Peyer's patch (tissue), 4 donors: ENCODE results near the gene NLGN1. TPM values are rescaled to one million over a fixed set of nuclear protein-coding genes. Genes with fewer than 3 reads are reported as not detected.

Experiments
- DNase-seq, 3 donors: peaks; one replicate each; pipeline ENCODE4 v3.0.0-alpha.2; 2017 to 2019
- H3K27ac ChIP-seq, 4 donors: fragments of 200-600 bp; sonication (generic); one replicate each; pipeline ENCODE4 v1.5.1; 2016 to 2019
- H3K27me3 ChIP-seq, 2 donors: fragments of 200-600 bp; sonication (generic); one replicate each; pipeline ENCODE4 v1.5.1; 2019
- H3K36me3 ChIP-seq, 3 donors: fragments of 200-600 bp; sonication (generic); one replicate each; pipeline ENCODE4 v1.5.1; 2016 to 2019
- H3K4me1 ChIP-seq, 4 donors: fragments of 200-600 bp; sonication (generic); one replicate each; pipeline ENCODE4 v1.5.1; 2016 to 2019
- H3K4me3 ChIP-seq, 4 donors: fragments of 200-600 bp; sonication (generic); 1 replicate in 3 of 4; 2 replicates in 1 of 4; pipeline ENCODE4 v1.5.1; 2016 to 2019; ENCODE audit warnings: mild to moderate bottlenecking in 1 of 4
- H3K9me3 ChIP-seq, 4 donors: fragments of 200-600 bp; sonication (generic); one replicate each; pipeline ENCODE4 v1.5.1; 2016 to 2019; ENCODE audit warnings: mild to moderate bottlenecking in 1 of 4
- CTCF ChIP-seq, 6 experiments: fragments of 450-650 bp in 4 of 6; fragments of 200-600 bp in 2 of 6; sonication (generic) in 1 of 6; IDR thresholded peaks; one replicate each; pipeline ENCODE4 v1.5.1; 2017 to 2019; ENCODE audit warnings: antibody characterized with exemption in 6 of 6, mild to moderate bottlenecking in 3 of 6, moderate library complexity in 1 of 6
- POLR2A ChIP-seq, 2 donors: fragments of 450-650 bp; IDR thresholded peaks; one replicate each; pipeline ENCODE4 v1.5.1; 2017; ENCODE audit warnings: antibody characterized with exemption in 2 of 2, mild to moderate bottlenecking in 2 of 2, moderate library complexity in 2 of 2
- total RNA-seq, 4 donors: library from RNA; depleted of rRNA; stranded (reverse); fragments of >200 nt; gene quantifications; one replicate each; pipeline ENCODE4 v1.1.0, GENCODE V29; 2016

NLGN1 gene
- total RNA-seq, 4 donors from 2014 or later = 0.18 to 3.3 (median 1.3) TPM

GRCh38 chr3:173976281-173976680, 578.7 kb downstream of the NLGN1 start:
- Histone ChIP-seq H3K9me3 (no peaks in the 10 kb centered on the region), H3K4me1 (no peaks in the 10 kb centered on the region), H3K4me3 (no peak overlapping the region), H3K27ac (no peak overlapping the region), H3K27me3 (no peaks in the 10 kb centered on the region), H3K36me3 (no peaks in the 10 kb centered on the region)
- DNase-seq = no peak
- no peak for TF ChIP-seq POLR2A (IDR thresholded peaks at IDR 0.05)

DNA sequence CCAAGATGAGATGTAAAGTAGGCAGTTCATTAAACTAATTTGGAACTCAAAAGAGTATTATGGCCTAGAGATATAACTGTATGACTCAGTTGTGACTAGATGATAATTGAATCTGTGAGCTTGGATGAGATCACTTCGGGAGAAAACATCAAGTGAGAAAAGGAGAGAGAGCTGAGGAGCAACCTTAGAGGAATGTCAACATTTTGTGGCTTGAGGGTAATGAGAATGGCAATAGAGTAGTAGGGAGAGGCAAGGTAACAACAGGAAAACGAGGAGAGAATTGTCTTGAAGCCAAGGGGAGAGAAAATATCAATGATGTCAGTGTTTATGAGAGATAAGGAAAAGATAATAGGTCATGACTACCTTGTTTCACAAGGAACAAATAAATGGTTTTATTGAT, 580.2 kb downstream of the NLGN1 start:
- no peaks in the 10 kb centered on the region for H3K27me3 ChIP-seq
- no peak for DNase-seq
- H3K4me3 ChIP-seq = no peak overlapping the region
- no peaks in the 10 kb centered on the region for H3K36me3 ChIP-seq
- H3K27ac ChIP-seq = no peak overlapping the region
- no peaks in the 10 kb centered on the region for H3K9me3 ChIP-seq
- no peak for TF ChIP-seq CTCF (IDR thresholded peaks at IDR 0.05)
- no peak for TF ChIP-seq POLR2A (IDR thresholded peaks at IDR 0.05)
- no peaks in the 10 kb centered on the region for H3K4me1 ChIP-seq

- no peak for DNase-seq
- H3K27ac ChIP-seq = no peak overlapping the region
- no peaks in the 10 kb centered on the region for H3K36me3 ChIP-seq
- H3K4me1 ChIP-seq = no peaks in the 10 kb centered on the region
- no peaks in the 10 kb centered on the region for H3K9me3 ChIP-seq
- H3K4me3 ChIP-seq = no peak overlapping the region
- TF ChIP-seq POLR2A (IDR thresholded peaks at IDR 0.05) (no peak), CTCF (IDR thresholded peaks at IDR 0.05) (no peak)
- H3K27me3 ChIP-seq = no peaks in the 10 kb centered on the region
Observed at GRCh38 chr3:173983343-173983742, 585.8 kb downstream of the NLGN1 start.

DNA sequence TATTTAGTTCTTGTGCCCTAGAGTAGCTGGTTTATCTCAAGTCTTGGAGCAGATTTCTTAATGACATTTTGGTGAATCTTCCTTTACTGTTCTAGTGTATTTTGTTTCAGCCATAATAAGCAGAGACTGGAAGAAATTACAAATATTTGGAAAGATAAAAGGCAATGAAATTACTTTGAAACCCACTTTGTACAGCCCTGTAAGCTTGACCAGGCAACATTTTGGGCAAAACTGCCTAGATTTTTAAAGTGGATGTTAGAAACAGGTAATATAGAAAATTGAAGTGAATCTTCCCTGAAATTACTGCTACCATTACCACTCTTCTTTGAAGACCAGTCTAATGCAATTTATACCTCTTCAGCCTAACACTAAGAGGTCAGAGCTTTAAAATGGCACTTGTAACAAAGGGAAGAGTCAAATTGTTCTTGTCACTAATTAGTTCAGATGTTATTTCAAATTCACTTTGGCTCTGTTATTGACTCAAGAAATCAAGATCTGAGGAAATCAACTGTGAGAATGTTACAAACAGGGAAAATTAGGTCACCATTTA, 589.4 kb downstream of the NLGN1 start:
- Histone ChIP-seq H3K27me3 (no peaks in the 10 kb centered on the region), H3K9me3 (no peaks in the 10 kb centered on the region), H3K36me3 (no peaks in the 10 kb centered on the region), H3K4me1 (no peaks in the 10 kb centered on the region), H3K4me3 (no peak overlapping the region), H3K27ac (no peak overlapping the region)
- TF ChIP-seq CTCF (IDR thresholded peaks at IDR 0.05) = no peak
- no peak for TF ChIP-seq POLR2A (IDR thresholded peaks at IDR 0.05)
- no peak for DNase-seq

GRCh38 chr3:173988909-173989308, 591.4 kb downstream of the NLGN1 start:
- Histone ChIP-seq H3K4me3 (no peak overlapping the region), H3K27me3 (no peaks in the 10 kb centered on the region), H3K4me1 (no peaks in the 10 kb centered on the region), H3K36me3 (no peaks in the 10 kb centered on the region), H3K9me3 (no peaks in the 10 kb centered on the region), H3K27ac (no peak overlapping the region)
- no peak for TF ChIP-seq CTCF (IDR thresholded peaks at IDR 0.05)
- TF ChIP-seq POLR2A (IDR thresholded peaks at IDR 0.05) = no peak
- DNase-seq = no peak

- Histone ChIP-seq H3K27me3 (no peaks in the 10 kb centered on the region), H3K27ac (no peak overlapping the region), H3K36me3 (no peaks in the 10 kb centered on the region), H3K4me3 (no peak overlapping the region), H3K4me1 (no peaks in the 10 kb centered on the region), H3K9me3 (no peaks in the 10 kb centered on the region)
- no peak for DNase-seq
- TF ChIP-seq CTCF (IDR thresholded peaks at IDR 0.05) (no peak), POLR2A (IDR thresholded peaks at IDR 0.05) (no peak)
Observed at GRCh38 chr3:173992416-173992815, 594.9 kb downstream of the NLGN1 start.
